Large intestine (tissue), 3 donors: Measurements from ENCODE around the gene SPSB2. TPM values are rescaled to one million over a fixed set of nuclear protein-coding genes. Genes with fewer than 3 reads are reported as not detected.
"Not testable (repeated sequence)": the region's sequence is repeated elsewhere in the genome, so short reads cannot be mapped to it uniquely, and the experiment has no call there.

Experiments used
- DNase-seq, 2 donors: peaks; one replicate each; pipeline versions ENCODE4 v3.0.0 to v3.0.0-alpha.2; 2013
- H3K27ac ChIP-seq: one replicate; pipeline ENCODE4 v1.5.1; 2013; ENCODE audit warnings: low read length
- H3K27me3 ChIP-seq: 2 replicates; pipeline ENCODE4 v1.6.1; 2013; ENCODE audit warnings: low read length; ENCODE audit not compliant: control insufficient read depth, insufficient read depth
- H3K36me3 ChIP-seq: 2 replicates; pipeline ENCODE4 v1.6.1; 2013; ENCODE audit warnings: low read length; ENCODE audit not compliant: control insufficient read depth, insufficient read depth
- H3K4me1 ChIP-seq: one replicate; pipeline ENCODE4 v1.6.1; 2013; ENCODE audit warnings: low read length; ENCODE audit not compliant: control insufficient read depth, insufficient read depth
- H3K4me3 ChIP-seq: one replicate; pipeline ENCODE4 v1.5.1; 2013; ENCODE audit warnings: low read length
- H3K9me3 ChIP-seq: one replicate; pipeline ENCODE4 v1.6.1; 2013; ENCODE audit warnings: mild to moderate bottlenecking, low read depth, low read length, moderate library complexity; ENCODE audit not compliant: control insufficient read depth
- WGBS: methylation state at CpG from one replicate; pipeline ENCODE4 v1.1.5; 2013; ENCODE audit warnings: low lambda C conversion rate; ENCODE audit not compliant: insufficient coverage; 5-methylcytosine and 5-hydroxymethylcytosine counted together
- polyA plus RNA-seq: library from polyadenylated mRNA; unstranded; fragments of 120-200 nt; gene quantifications from one replicate; pipeline ENCODE4 v1.2.1, GENCODE V29; 2013

The SPSB2 gene
- polyA plus RNA-seq, 1 donor = 15.3 TPM

DNA sequence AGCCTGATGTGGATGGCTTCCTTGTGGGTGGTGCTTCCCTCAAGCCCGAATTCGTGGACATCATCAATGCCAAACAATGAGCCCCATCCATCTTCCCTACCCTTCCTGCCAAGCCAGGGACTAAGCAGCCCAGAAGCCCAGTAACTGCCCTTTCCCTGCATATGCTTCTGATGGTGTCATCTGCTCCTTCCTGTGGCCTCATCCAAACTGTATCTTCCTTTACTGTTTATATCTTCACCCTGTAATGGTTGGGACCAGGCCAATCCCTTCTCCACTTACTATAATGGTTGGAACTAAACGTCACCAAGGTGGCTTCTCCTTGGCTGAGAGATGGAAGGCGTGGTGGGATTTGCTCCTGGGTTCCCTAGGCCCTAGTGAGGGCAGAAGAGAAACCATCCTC, 2.8 kb downstream of the SPSB2 start:
- H3K4me3 ChIP-seq, H3K27ac ChIP-seq, H3K9me3 ChIP-seq, H3K27me3 ChIP-seq, DNase-seq: not testable (repeated sequence)
- WGBS = no CpG with 5 or more reads among the region's 4 CpGs
- H3K36me3 ChIP-seq = peaks cover 31% of the 10 kb centered on the region
- peaks cover 36% of the 10 kb centered on the region for H3K4me1 ChIP-seq

DNA sequence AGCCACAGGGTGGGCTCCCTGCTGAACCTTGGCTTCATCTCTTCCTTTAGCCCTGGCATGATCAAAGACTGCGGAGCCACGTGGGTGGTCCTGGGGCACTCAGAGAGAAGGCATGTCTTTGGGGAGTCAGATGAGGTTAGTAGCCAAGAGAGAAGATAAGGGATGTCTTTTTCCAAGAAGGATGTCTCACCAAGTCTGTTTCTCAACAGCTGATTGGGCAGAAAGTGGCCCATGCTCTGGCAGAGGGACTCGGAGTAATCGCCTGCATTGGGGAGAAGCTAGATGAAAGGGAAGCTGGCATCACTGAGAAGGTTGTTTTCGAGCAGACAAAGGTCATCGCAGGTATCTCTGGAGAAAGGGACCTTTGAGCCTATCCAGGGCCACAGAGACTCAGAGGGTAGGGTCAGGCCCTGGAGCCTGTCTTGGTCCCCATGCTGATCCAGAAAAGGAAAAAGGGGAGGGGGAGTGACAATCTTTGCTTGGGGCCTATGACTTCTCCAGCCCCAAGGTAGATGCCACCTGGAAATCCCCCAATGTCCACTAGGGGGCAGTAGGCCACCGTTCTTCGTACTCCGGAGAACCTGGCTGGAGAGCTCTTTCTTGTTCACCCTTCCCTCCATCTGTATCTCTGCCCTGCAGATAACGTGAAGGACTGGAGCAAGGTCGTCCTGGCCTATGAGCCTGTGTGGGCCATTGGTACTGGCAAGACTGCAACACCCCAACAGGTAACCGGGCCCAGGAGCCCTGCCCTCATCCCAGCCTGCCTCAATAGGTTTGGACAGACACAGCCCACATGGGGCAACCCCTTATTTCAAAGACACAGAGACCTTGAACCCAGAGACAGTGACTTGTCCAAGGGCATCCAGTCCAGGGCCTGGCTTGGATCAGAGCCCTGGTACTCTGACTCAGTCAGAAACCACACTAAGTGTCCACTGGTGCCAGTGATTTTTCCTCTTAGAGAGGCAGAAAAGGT, 3.8 kb downstream of the SPSB2 start:
- 0% methylated on average over 1 of the region's 12 CpGs for WGBS
- peaks cover 36% of the 10 kb centered on the region for H3K4me1 ChIP-seq
- peak; percentile 81 to 84 for DNase-seq
- H3K4me3 ChIP-seq = peak overlapping the region; percentile 86
- H3K27me3 ChIP-seq = no peaks in the 10 kb centered on the region
- no peaks in the 10 kb centered on the region for H3K9me3 ChIP-seq
- peak overlapping the region; percentile 87 for H3K27ac ChIP-seq
- H3K36me3 ChIP-seq = peaks cover 39% of the 10 kb centered on the region

DNA sequence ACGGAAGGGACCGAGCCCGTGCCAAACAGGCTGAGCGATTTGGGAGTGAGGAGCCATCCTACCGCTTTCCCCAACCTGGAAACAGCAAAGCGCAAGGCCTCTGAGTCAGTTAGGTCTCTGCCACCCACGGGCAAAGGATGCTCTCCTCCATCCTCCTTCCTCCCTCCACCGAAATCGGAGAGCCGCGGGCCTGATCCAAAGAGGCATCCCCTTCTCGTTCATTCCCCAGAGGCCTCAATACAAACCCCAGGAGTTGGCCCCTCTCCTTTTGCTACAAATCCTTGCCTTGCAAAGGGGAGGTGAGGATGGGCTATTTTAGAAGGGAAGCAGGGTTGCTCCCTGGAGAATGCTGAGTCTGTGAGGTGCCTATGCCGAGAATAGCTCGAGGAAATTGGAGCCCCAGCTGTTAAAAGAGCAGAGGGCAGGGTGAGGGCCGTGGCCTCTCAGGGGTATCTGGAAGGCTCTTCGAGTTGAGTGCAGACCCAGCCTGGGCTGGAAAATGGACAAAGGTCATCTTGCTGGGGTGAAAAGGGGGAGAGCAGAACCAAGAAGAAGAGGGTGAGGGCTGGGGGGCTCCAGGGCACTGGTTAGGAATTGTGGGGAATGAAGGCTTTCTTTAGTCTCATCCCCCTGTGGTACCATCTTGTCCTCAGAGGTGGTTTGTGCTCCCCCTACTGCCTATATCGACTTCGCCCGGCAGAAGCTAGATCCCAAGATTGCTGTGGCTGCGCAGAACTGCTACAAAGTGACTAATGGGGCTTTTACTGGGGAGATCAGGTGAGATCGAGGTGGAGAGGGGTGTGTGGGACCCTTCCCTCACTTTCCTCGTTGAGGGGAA, 4.7 kb downstream of the SPSB2 start:
- WGBS = no CpG with 5 or more reads among the region's 22 CpGs
- DNase-seq = peak in 1 of 2 donors; percentile 31
- peaks cover 46% of the 10 kb centered on the region for H3K36me3 ChIP-seq
- peaks cover 36% of the 10 kb centered on the region for H3K4me1 ChIP-seq
- H3K27me3 ChIP-seq = no peaks in the 10 kb centered on the region
- H3K4me3 ChIP-seq = peak overlapping the region; percentile 86
- H3K9me3 ChIP-seq = no peaks in the 10 kb centered on the region
- H3K27ac ChIP-seq = peak overlapping the region; percentile 87

DNA sequence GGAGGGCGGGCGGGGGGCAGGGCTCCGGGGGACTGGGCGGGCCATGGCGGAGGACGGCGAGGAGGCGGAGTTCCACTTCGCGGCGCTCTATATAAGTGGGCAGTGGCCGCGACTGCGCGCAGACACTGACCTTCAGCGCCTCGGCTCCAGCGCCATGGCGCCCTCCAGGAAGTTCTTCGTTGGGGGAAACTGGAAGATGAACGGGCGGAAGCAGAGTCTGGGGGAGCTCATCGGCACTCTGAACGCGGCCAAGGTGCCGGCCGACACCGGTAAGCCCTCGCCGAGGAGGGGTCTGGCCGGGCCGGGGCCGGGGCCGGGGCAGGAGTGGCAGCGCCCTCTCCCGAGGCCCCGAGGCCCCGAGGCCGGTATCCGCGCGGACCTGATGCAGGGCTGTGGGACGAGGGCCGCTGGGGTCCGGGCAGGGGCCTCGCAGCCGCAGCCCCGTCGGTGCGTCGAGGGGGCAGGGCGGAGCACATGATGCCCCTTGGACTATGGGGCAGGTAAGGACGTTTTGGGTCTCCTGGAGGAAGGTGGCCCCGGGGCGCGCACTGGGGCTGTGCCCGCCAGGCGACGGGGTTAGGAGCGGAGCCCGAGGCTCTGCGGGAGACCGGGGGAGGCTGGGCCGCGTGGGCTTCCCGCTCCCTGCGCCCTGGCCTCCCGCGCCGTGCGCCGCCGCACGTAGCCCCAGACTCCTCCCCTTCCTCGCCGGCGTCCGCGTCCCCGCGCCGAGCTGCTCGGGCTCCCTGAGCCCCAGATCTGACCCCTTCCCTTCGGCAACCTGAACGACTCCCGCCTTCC, 5.5 kb downstream of the SPSB2 start, which contains the start of gene TPI1:
TPI1 (plus strand) TSS at position 119 of the 798 bp plus-strand sequence; CDS start at position 155, 36 bp downstream.
- Histone ChIP-seq H3K27me3 (no peaks in the 10 kb centered on the region), H3K36me3 (peaks cover 54% of the 10 kb centered on the region), H3K9me3 (no peaks in the 10 kb centered on the region), H3K27ac (peak within 1 kb of the TSS; percentile 87), H3K4me3 (peak within 1 kb of the TSS; percentile 86), H3K4me1 (peaks cover 36% of the 10 kb centered on the region)
- no CpG with 5 or more reads among the region's 86 CpGs for WGBS
- DNase-seq = peak; percentile 82 to 85

DNA sequence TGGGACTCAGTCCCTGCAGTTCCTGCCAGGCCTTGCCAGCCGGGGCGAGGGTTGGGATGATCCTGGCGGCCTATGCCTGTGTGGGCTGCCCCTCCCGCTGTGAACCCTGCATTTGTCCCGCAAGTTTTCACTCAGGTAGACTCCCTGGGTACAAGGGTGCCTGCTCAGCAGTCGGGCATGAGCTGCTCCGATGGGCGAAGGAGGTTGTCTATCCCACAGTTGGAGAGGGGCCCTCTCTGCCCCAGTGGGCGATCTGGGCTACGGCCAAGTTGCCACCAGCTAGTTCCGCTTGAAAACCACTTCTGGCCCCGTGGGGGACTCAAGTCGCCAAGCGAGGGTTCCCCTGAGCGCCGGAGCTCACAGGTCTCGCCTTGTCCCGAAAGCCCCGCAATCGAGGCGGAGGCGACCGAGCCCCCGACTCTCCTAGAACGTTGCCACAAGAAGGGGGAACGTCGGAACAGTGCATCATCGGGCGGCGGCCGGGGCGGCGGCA, 6.1 kb downstream of the SPSB2 start:
- peak overlapping the region; percentile 60 for H3K4me3 ChIP-seq
- H3K4me1 ChIP-seq = peaks cover 33% of the 10 kb centered on the region
- no CpG with 5 or more reads among the region's 33 CpGs for WGBS
- no peaks in the 10 kb centered on the region for H3K27me3 ChIP-seq
- H3K36me3 ChIP-seq = peaks cover 59% of the 10 kb centered on the region
- H3K27ac ChIP-seq = peak overlapping the region; percentile 65
- H3K9me3 ChIP-seq = no peaks in the 10 kb centered on the region
- DNase-seq = no peak

DNA sequence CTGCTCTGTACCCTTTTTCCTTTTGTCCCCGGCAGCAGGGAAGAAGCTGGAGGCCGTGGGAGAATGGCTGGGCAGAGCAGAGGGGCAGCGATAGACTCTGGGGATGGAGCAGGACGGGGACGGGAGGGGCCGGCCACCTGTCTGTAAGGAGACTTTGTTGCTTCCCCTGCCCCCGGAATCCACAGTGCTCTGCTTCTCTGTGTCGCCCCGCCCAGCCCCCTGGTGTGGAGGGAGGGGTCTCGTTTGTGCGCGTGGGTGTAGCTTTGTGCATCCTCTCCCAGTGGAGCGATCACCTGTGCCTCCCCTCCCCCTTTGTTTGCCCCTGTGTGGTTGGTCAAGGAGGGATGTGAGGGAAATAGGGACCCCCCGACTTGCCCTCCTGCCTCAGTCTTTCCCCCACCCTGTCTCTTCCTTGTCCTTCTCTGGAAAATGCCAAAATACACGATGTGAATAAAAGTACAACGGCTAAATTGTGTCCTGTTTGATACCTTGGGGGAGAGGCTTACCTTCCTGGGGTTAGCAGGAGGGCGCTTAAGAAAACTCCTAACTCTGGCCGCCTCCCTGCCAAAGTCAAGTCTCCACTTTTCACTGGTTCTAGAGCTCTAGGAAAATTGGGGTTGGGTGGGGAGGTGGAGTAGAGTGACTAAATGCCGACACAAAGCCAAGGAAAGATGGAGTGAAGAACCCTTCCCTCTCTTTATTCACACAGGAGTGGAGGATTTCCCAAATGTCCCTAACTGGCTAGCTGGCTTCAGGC, 6.8 kb downstream of the SPSB2 start:
- H3K4me1 ChIP-seq = peaks cover 27% of the 10 kb centered on the region
- H3K27me3 ChIP-seq = no peaks in the 10 kb centered on the region
- H3K4me3 ChIP-seq = peak overlapping the region; percentile 60
- peaks cover 65% of the 10 kb centered on the region for H3K36me3 ChIP-seq
- DNase-seq = no peak
- no peak overlapping the region for H3K27ac ChIP-seq
- no peaks in the 10 kb centered on the region for H3K9me3 ChIP-seq
- WGBS = no CpG with 5 or more reads among the region's 19 CpGs

DNA sequence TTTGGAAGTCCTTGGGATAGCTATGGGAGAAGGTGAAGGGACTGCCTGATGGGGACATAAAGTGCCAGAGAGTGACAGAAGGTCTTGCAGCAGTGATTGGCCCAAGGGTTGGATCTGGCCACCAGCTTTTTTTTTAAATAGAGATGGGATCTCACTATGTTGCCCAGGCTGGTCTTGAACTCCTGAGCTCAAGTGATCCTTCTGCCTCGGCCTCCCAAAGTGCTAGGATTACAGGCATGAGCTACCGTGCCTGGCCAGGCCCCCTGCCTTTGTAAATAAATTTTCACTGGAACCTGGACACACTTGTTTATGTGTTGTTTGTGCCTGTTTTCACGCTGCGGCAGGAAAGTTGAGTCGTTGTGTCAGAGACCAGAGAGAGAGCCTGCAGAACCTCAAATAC, 7.8 kb downstream of the SPSB2 start:
- H3K9me3 ChIP-seq, H3K4me3 ChIP-seq, DNase-seq, H3K27me3 ChIP-seq, H3K27ac ChIP-seq: not testable (repeated sequence)
- H3K4me1 ChIP-seq = peaks cover 20% of the 10 kb centered on the region
- no CpG with 5 or more reads among the region's 5 CpGs for WGBS
- H3K36me3 ChIP-seq = peaks cover 65% of the 10 kb centered on the region

DNA sequence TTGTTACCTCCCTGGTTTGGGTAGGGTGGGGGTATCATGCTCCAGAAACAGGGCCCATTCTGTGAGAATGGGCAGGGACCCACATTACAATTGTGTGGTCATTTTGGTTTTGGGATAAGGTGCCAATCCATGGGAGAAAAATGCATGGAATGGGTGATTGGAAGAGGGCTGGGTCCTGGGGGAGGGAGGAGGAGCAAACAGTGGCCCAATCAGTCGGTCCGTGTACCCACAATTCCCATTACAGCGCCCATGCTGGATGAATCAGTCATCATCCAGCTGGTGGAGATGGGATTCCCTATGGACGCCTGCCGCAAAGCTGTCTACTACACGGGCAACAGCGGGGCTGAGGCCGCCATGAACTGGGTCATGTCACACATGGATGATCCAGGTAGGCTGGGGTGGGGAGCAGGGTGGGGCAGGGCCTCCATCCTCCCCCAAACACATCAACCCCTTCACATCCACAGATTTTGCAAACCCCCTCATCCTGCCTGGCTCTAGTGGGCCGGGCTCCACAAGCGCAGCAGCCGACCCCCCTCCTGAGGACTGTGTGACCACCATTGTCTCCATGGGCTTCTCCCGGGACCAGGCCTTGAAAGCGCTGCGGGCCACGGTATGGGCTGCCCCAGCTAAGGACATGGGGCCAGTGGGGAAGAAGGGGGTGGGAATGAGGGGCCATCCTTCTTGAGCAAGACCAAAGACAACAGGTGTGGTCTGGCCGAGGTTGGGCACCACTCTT, 9.3 kb downstream of the SPSB2 start:
- DNase-seq = no peak
- no CpG with 5 or more reads among the region's 16 CpGs for WGBS
- Histone ChIP-seq H3K9me3 (no peaks in the 10 kb centered on the region), H3K36me3 (peaks cover 68% of the 10 kb centered on the region), H3K27me3 (no peaks in the 10 kb centered on the region), H3K4me3 (no peak overlapping the region), H3K27ac (no peak overlapping the region), H3K4me1 (peaks cover 9% of the 10 kb centered on the region)

DNA sequence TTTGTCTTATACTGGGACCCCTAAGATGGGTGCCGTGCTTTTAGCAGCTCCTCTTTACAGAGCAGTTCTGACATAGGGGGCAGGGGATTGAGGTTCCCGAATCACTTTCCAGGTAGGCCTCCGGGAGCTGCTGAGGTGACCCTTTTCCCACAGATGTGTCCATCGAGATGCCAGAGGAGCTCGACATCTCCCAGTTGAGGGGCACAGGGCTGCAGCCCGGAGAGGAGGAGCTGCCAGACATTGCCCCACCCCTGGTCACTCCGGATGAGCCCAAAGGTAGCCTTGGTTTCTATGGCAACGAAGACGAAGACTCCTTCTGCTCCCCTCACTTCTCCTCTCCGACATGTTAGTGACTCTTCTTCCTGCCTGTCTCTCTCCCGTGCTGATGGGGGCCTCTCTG, 10.1 kb downstream of the SPSB2 start:
- H3K36me3 ChIP-seq = peaks cover 75% of the 10 kb centered on the region
- H3K4me1 ChIP-seq = peaks cover 5% of the 10 kb centered on the region
- DNase-seq = no peak
- 74% methylated on average over 3 of the region's 11 CpGs for WGBS
- no peak overlapping the region for H3K27ac ChIP-seq
- no peak overlapping the region for H3K4me3 ChIP-seq
- no peaks in the 10 kb centered on the region for H3K9me3 ChIP-seq
- H3K27me3 ChIP-seq = no peaks in the 10 kb centered on the region
